Parathyroid adenoma (tissue), 2 donors: ENCODE measurements around the gene ZMYND12.

ENCODE experiments used
- H2AFZ ChIP-seq: fragments of 300-600 bp; sonication (generic); one replicate; pipeline ENCODE4 v1.7.0; 2017; ENCODE audit warnings: antibody characterized with exemption, mild to moderate bottlenecking
- H3K27ac ChIP-seq: fragments of 300-600 bp; sonication (generic); one replicate; pipeline ENCODE4 v1.7.0; 2017
- H3K27me3 ChIP-seq: fragments of 300-600 bp; sonication (generic); one replicate; pipeline ENCODE4 v1.7.0; 2017; ENCODE audit warnings: low read length; ENCODE audit not compliant: control insufficient read depth, insufficient read depth
- H3K36me3 ChIP-seq: fragments of 300-600 bp; sonication (generic); one replicate; pipeline ENCODE4 v1.7.0; 2017; ENCODE audit warnings: low read length; ENCODE audit not compliant: control insufficient read depth, insufficient read depth
- H3K4me1 ChIP-seq: fragments of 300-600 bp; sonication (generic); one replicate; pipeline ENCODE4 v1.7.0; 2017; ENCODE audit warnings: control low read depth
- H3K4me2 ChIP-seq: fragments of 300-600 bp; sonication (generic); one replicate; pipeline ENCODE4 v1.7.0; 2017; ENCODE audit warnings: low read length
- H3K4me3 ChIP-seq: fragments of 300-600 bp; sonication (generic); one replicate; pipeline ENCODE4 v1.7.0; 2017; ENCODE audit warnings: low read depth, low read length
- H3K79me2 ChIP-seq: fragments of 300-600 bp; sonication (generic); one replicate; pipeline ENCODE4 v1.7.0; 2017; ENCODE audit warnings: control low read depth
- H3K9ac ChIP-seq: fragments of 300-600 bp; sonication (generic); one replicate; pipeline ENCODE4 v1.7.0; 2017; ENCODE audit warnings: mild to moderate bottlenecking
- H3K9me3 ChIP-seq: fragments of 300-600 bp; sonication (generic); one replicate; pipeline ENCODE4 v1.7.0; 2017; ENCODE audit warnings: low read length; ENCODE audit not compliant: control insufficient read depth
- TF ChIP-seq, protein P1 (sequence below): fragments of 300-600 bp; sonication (generic); IDR thresholded peaks from one replicate; pipeline ENCODE4 v1.7.0; 2017; ENCODE audit warnings: antibody characterized with exemption, mild to moderate bottlenecking
- donor health status: primary hyperparathyroidism.

The ZMYND12 gene

GRCh38 chr1:42392967-42393848 is 62.6 kb downstream of the ZMYND12 start:
- Histone ChIP-seq H3K27me3 (no peaks in the 10 kb centered on the region), H3K27ac (no peak overlapping the region), H3K4me3 (no peak overlapping the region), H3K9me3 (no peaks in the 10 kb centered on the region), H3K36me3 (no peaks in the 10 kb centered on the region), H3K4me1 (no peaks in the 10 kb centered on the region), H3K79me2 (no peaks in the 10 kb centered on the region), H2AFZ (no peak overlapping the region), H3K4me2 (no peak overlapping the region), H3K9ac (no peak overlapping the region)
- TF ChIP-seq, protein P1, sequence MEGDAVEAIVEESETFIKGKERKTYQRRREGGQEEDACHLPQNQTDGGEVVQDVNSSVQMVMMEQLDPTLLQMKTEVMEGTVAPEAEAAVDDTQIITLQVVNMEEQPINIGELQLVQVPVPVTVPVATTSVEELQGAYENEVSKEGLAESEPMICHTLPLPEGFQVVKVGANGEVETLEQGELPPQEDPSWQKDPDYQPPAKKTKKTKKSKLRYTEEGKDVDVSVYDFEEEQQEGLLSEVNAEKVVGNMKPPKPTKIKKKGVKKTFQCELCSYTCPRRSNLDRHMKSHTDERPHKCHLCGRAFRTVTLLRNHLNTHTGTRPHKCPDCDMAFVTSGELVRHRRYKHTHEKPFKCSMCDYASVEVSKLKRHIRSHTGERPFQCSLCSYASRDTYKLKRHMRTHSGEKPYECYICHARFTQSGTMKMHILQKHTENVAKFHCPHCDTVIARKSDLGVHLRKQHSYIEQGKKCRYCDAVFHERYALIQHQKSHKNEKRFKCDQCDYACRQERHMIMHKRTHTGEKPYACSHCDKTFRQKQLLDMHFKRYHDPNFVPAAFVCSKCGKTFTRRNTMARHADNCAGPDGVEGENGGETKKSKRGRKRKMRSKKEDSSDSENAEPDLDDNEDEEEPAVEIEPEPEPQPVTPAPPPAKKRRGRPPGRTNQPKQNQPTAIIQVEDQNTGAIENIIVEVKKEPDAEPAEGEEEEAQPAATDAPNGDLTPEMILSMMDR: no peak

DNA sequence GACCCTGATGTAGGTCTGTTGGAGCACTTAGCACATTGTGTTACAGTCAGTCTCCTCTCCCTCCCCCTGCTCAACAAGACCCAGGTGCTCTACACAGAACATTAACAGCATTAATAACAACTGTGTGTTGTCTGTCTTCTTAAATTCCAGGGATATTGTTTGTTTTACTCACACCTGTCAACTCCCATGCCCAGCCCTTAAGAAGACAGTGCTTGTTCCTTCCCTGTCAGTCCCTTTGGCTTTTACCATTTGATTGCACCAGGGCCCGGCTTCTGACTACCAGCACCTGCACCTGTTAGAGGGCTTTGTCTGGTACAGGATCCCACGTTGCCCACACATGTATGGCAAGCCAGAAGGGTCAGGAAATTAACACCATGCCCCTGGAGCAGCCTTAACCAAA is 63.6 kb downstream of the ZMYND12 start:
- Histone ChIP-seq H2AFZ (no peak overlapping the region), H3K36me3 (no peaks in the 10 kb centered on the region), H3K9me3 (no peaks in the 10 kb centered on the region), H3K9ac (no peak overlapping the region), H3K4me2 (no peak overlapping the region), H3K79me2 (no peaks in the 10 kb centered on the region), H3K4me1 (no peaks in the 10 kb centered on the region), H3K27ac (no peak overlapping the region), H3K4me3 (no peak overlapping the region), H3K27me3 (no peaks in the 10 kb centered on the region)
- TF ChIP-seq, protein P1: no peak

- H3K4me1 ChIP-seq: peaks cover 2% of the 10 kb centered on the region
- TF ChIP-seq, protein P1: no peak
- no peak overlapping the region for H3K4me3 ChIP-seq
- no peak overlapping the region for H2AFZ ChIP-seq
- H3K79me2 ChIP-seq: no peaks in the 10 kb centered on the region
- H3K4me2 ChIP-seq: no peak overlapping the region
- H3K9me3 ChIP-seq: no peaks in the 10 kb centered on the region
- no peak overlapping the region for H3K9ac ChIP-seq
- H3K27ac ChIP-seq: no peak overlapping the region
- H3K36me3 ChIP-seq: no peaks in the 10 kb centered on the region
- no peaks in the 10 kb centered on the region for H3K27me3 ChIP-seq
These were observed 69.8 kb downstream of the ZMYND12 start for GRCh38 chr1:42386051-42386450.

DNA sequence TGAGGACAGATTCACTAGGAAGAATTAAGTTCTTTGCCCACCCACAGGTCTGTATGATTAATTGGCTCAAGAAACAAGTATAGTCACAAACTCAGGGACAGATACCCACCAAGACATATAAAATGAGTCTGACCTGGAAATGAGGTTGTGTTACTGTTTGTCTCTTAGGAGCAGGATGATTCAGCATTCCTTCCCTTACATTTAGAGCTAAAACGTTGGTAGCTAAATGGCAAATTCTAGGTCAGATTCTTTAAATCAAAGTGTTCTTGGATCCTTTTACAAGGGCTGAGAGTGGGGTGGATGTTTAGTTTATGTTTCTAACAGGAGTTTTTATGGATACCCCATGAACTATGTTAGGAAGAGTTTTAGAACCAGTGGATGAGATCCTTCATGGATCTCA is 70.5 kb downstream of the ZMYND12 start:
- TF ChIP-seq, protein P1: no peak
- Histone ChIP-seq H3K27me3 (no peaks in the 10 kb centered on the region), H3K79me2 (no peaks in the 10 kb centered on the region), H3K9ac (no peak overlapping the region), H3K4me3 (no peak overlapping the region), H3K4me1 (peaks cover 2% of the 10 kb centered on the region), H3K9me3 (no peaks in the 10 kb centered on the region), H3K4me2 (no peak overlapping the region), H3K36me3 (no peaks in the 10 kb centered on the region), H3K27ac (no peak overlapping the region), H2AFZ (no peak overlapping the region)

DNA sequence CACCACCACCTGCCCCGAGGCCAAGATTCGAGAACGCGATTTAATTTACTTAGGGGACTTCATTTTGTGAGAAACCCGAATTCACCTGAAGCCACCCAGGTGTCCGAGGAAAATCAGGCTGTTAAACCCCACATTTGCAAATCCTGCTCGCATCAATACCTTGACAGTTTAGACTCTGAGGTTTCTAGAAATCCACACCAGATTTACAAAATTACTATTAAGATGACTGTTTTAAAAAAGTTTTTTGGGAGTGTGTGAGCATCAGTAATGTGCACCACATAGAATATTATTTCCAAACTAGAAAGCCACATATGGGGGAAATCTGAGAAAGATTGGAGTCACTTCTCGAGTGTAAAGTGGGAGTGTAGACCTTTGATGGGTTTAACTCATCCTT is 74.5 kb downstream of the ZMYND12 start:
- Histone ChIP-seq H3K4me1 (peaks cover 2% of the 10 kb centered on the region), H2AFZ (peak overlapping the region; percentile 91), H3K79me2 (no peaks in the 10 kb centered on the region), H3K36me3 (no peaks in the 10 kb centered on the region), H3K27ac (no peak overlapping the region), H3K9me3 (no peaks in the 10 kb centered on the region), H3K9ac (no peak overlapping the region), H3K27me3 (no peaks in the 10 kb centered on the region), H3K4me3 (peak overlapping the region; percentile 56), H3K4me2 (peak overlapping the region; percentile 73)
- TF ChIP-seq, protein P1: no peak
